Gastrocnemius medialis (tissue), 4 donors: ENCODE measurements around the gene RIN3. TPM values are rescaled to one million over a fixed set of nuclear protein-coding genes. Genes with fewer than 3 reads are reported as not detected.

Experiments used
- ATAC-seq, 2 donors: fragments of 150-250 bp; one replicate each; pipeline ENCODE4 v1.9.1; 2016
- DNase-seq, 2 donors: peaks; one replicate each; pipeline ENCODE4 v3.0.0-alpha.2; 2019
- H3K27ac ChIP-seq, 4 donors: fragments of 200-600 bp; sonication (generic); 1 replicate in 1 of 4; 2 replicates in 3 of 4; pipeline ENCODE4 v1.5.1; 2016 to 2018; ENCODE audit warnings: mild to moderate bottlenecking in 2 of 4, moderate library complexity in 1 of 4
- H3K27me3 ChIP-seq, 3 donors: fragments of 200-600 bp; sonication (generic) in 2 of 3; 1 replicate in 1 of 3; 2 replicates in 2 of 3; pipeline versions ENCODE4 v1.5.1 to v1.6.0; 2016 to 2019; ENCODE audit warnings: mild to moderate bottlenecking in 1 of 3, moderate library complexity in 1 of 3
- H3K36me3 ChIP-seq, 2 donors: fragments of 200-600 bp; sonication (generic) in 1 of 2; one replicate each; pipeline ENCODE4 v1.5.1; 2017 to 2018
- H3K4me1 ChIP-seq, 2 donors: fragments of 200-600 bp; sonication (generic) in 1 of 2; one replicate each; pipeline ENCODE4 v1.5.1; 2016 to 2017; ENCODE audit warnings: mild to moderate bottlenecking in 2 of 2
- H3K4me3 ChIP-seq, 4 donors: fragments of 200-600 bp; sonication (generic) in 3 of 4; 1 replicate in 1 of 4; 2 replicates in 3 of 4; pipeline ENCODE4 v1.5.1; 2016 to 2019; ENCODE audit warnings: mild to moderate bottlenecking in 2 of 4
- H3K9me3 ChIP-seq, 3 donors: fragments of 200-600 bp; sonication (generic) in 2 of 3; 1 replicate in 1 of 3; 2 replicates in 2 of 3; pipeline ENCODE4 v1.5.1; 2016 to 2019
- POLR2A ChIP-seq, 2 donors: fragments of 450-650 bp; IDR thresholded peaks; one replicate each; pipeline ENCODE4 v1.6.1; 2017; ENCODE audit warnings: antibody characterized with exemption in 2 of 2, mild to moderate bottlenecking in 2 of 2, moderate library complexity in 2 of 2
- in situ Hi-C, 4 donors: fragments of 200-750 bp; cut with MboI; loops; one replicate each; pipeline versions ENCODE4 v1.15.0 to v1.8.0; 2017; ENCODE audit warnings: low sequenced_read_pairs in 4 of 4
- intact Hi-C: fragments of 100-400 bp; cut with DNase I; formaldehyde crosslinking; loops from one replicate; pipeline ENCODE4 v1.15.1; 2023; ENCODE audit warnings: low total_unique reads
- total RNA-seq, 4 donors: library from RNA; depleted of rRNA; stranded (reverse); fragments of >200 nt; gene quantifications; one replicate each; pipeline versions ENCODE4 v1.1.0 to v1.2.3, GENCODE V29; 2016
- TF ChIP-seq, protein P1 (sequence below), 5 experiments: fragments of 450-650 bp in 3 of 5; fragments of 200-600 bp in 2 of 5; sonication (generic) in 2 of 5; IDR thresholded peaks in 4 of 5; conservative IDR thresholded peaks in 1 of 5; 1 replicate in 4 of 5; 2 replicates in 1 of 5; pipeline ENCODE4 v1.5.1; 2016 to 2019; ENCODE audit warnings: antibody characterized with exemption in 5 of 5, mild to moderate bottlenecking in 3 of 5, moderate library complexity in 3 of 5

Gene RIN3
- total RNA-seq, 4 donors from 2014 or later = 2.1 to 3.7 (median 2.6) TPM

DNA sequence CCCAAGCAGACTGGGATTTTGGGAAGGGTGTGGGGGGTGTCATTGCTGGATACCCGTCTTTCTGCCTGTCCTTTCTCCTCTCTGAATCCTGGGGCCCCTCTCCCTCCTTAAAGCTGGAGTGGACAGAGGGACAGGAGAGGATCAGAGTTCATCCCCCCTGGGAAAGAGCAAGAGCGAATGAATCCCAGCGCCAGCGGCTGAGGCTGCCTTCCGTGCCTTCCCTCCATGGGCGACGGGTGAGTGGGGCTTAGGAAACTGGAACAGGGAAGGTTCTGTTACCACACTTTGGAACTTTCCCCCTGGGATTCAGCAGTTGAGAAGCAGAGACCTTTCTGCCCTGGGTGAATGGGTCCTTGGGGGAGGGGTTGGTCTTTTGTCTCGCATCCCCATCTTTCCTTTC, 16.2 kb upstream of the RIN3 start:
- Histone ChIP-seq H3K4me3 (no peak overlapping the region), H3K27me3 (no peaks in the 10 kb centered on the region), H3K9me3 (no peaks in the 10 kb centered on the region), H3K36me3 (no peaks in the 10 kb centered on the region), H3K27ac (no peak overlapping the region), H3K4me1 (no peaks in the 10 kb centered on the region)
- in situ Hi-C loops = no loop called here
- ATAC-seq = no peak
- intact Hi-C loops = no loop called here
- TF ChIP-seq, protein P1, sequence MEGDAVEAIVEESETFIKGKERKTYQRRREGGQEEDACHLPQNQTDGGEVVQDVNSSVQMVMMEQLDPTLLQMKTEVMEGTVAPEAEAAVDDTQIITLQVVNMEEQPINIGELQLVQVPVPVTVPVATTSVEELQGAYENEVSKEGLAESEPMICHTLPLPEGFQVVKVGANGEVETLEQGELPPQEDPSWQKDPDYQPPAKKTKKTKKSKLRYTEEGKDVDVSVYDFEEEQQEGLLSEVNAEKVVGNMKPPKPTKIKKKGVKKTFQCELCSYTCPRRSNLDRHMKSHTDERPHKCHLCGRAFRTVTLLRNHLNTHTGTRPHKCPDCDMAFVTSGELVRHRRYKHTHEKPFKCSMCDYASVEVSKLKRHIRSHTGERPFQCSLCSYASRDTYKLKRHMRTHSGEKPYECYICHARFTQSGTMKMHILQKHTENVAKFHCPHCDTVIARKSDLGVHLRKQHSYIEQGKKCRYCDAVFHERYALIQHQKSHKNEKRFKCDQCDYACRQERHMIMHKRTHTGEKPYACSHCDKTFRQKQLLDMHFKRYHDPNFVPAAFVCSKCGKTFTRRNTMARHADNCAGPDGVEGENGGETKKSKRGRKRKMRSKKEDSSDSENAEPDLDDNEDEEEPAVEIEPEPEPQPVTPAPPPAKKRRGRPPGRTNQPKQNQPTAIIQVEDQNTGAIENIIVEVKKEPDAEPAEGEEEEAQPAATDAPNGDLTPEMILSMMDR (IDR thresholded peaks at IDR 0.05 in 4 of 5, conservative IDR thresholded peaks at IDR 0.05 in 1 of 5) = no peak
- TF ChIP-seq POLR2A (IDR thresholded peaks at IDR 0.05) = no peak
- no peak for DNase-seq

DNA sequence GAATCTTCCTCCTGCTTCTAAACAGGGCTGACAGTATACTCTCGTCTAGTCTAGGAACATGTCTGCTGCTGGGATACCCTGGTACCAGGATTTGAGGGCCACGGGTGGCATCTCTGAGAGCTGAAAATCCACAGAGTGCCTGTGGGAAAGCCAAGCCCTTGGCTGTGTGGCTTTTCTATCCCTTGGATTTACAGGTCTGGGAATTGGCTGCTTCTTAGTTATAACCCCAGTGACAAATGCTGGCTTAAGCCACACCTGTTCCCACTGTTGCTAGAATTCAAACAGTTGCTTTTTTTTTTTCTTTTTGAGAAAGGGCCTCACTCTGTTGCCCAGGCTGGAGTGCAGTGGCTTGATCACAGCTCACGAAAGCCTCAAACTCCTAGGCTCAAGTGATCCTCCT, 14.3 kb upstream of the RIN3 start:
- ATAC-seq = no peak
- in situ Hi-C loops = no loop called here
- Histone ChIP-seq H3K4me1 (no peaks in the 10 kb centered on the region), H3K27me3 (no peaks in the 10 kb centered on the region), H3K27ac (no peak overlapping the region), H3K36me3 (no peaks in the 10 kb centered on the region), H3K9me3 (no peaks in the 10 kb centered on the region), H3K4me3 (no peak overlapping the region)
- intact Hi-C loops = no loop called here
- no peak for TF ChIP-seq POLR2A (IDR thresholded peaks at IDR 0.05)
- TF ChIP-seq, protein P1 (IDR thresholded peaks at IDR 0.05 in 4 of 5, conservative IDR thresholded peaks at IDR 0.05 in 1 of 5) = no peak
- no peak for DNase-seq

DNA sequence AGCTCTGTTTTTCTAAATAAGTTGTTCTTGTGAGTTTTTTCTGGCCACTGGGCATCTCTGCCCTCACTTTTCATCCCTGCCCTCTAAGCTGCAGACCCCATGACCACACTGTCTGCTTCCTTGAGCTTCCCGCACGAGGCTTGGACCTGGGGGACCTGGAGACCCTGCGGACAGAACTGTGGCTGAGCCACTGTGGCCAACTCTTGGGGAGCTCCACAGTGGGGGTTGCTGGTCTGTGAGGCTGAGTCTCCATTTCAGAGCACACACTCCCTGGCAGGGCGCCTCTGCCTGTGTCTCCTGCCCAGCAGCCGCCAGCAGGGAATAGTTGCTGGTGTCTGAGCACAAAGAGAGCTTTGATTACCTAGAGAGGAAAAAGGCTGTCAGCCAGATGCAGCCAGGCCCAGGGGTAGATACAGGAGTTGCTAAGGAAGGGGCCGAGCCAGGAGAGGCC, 13.1 kb upstream of the RIN3 start:
- Histone ChIP-seq H3K36me3 (no peaks in the 10 kb centered on the region), H3K27ac (no peak overlapping the region), H3K4me1 (no peaks in the 10 kb centered on the region), H3K4me3 (no peak overlapping the region), H3K9me3 (no peaks in the 10 kb centered on the region), H3K27me3 (no peaks in the 10 kb centered on the region)
- intact Hi-C loops = no loop called here
- TF ChIP-seq POLR2A (IDR thresholded peaks at IDR 0.05) = no peak
- TF ChIP-seq, protein P1 (IDR thresholded peaks at IDR 0.05 in 4 of 5, conservative IDR thresholded peaks at IDR 0.05 in 1 of 5) = no peak
- ATAC-seq (no peak), DNase-seq (no peak)
- in situ Hi-C loops = no loop called here

DNA sequence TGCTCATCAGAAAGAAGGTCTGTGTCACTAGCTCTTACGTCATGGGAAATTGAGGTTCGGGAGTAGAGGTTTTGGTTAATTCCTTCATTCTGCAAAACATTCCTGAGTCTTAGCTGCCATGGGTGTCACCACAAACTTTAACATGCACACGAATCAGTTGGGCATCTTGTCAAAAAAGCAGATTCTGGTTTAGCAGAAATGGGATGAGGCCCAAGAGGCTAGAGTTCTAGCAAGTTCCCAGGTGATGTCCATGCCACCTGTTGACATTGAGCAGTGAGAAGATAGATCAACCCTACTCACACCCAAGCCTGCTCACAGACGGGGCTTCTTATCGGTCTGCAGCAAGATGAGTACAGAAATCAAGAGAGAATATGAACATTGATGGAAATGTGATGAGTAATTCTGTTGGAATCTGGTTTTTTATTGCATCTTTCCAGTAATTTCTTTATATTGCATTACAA, 11.7 kb upstream of the RIN3 start:
- no peaks in the 10 kb centered on the region for H3K4me1 ChIP-seq
- DNase-seq = no peak
- ATAC-seq = no peak
- in situ Hi-C loops = no loop called here
- no peak overlapping the region for H3K27ac ChIP-seq
- H3K27me3 ChIP-seq = no peaks in the 10 kb centered on the region
- TF ChIP-seq, protein P1 (IDR thresholded peaks at IDR 0.05 in 4 of 5, conservative IDR thresholded peaks at IDR 0.05 in 1 of 5) = no peak
- no peak for TF ChIP-seq POLR2A (IDR thresholded peaks at IDR 0.05)
- H3K36me3 ChIP-seq = no peaks in the 10 kb centered on the region
- no peak overlapping the region for H3K4me3 ChIP-seq
- intact Hi-C loops = no loop called here
- no peaks in the 10 kb centered on the region for H3K9me3 ChIP-seq
